Measurements from ENCODE around the gene PTCRA. TPM values are rescaled to one million over a fixed set of nuclear protein-coding genes. Genes with fewer than 3 reads are reported as not detected.
A peak's percentile ranks its signal among the peaks of the same experiment; 100 is the strongest.

Gene PTCRA
- total and polyA plus RNA-seq, 2 donors = 13.4 to 145 TPM

DNA sequence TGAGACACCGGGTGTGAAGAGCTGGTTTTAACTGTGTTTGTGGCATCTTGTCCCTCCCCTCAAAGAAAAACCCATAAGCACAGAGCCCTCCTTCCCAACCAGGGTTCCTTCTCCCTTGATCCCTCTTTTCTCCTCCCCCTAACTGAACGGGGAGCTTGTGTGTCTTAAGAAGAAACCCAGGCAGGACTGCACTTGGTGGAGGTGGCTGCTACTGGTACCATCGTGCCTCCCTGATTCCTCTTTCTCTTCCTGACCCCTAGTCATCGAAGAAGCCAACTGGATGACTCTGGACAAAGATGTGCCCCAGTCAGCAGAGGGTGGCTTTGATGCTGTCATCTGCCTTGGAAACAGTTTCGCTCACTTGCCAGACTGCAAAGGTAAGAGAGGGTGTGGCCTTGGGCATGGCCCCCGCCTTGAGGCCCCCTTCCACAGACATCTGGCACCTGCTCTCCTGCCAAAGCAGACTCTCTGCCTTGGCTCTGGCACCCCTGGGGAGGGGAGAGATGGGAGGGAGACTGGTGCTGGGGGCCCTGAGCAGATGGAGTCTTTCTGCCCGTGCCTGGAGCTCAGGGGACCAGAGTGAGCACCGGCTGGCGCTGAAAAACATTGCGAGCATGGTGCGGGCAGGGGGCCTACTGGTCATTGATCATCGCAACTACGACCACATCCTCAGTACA is 46.8 kb downstream of the PTCRA start:
- Histone ChIP-seq H3K36me3 (ENCODE audit: control insufficient read depth in 2 of 2, insufficient read depth in 2 of 2, low read length in 1 of 2) (peaks cover 47 to 52% of the 10 kb centered on the region in 2 donors), H3K9me3 (ENCODE audit: control insufficient read depth in 2 of 2, insufficient read depth in 1 of 2, low read length in 1 of 2) (peaks cover 0 to 4% of the 10 kb centered on the region in 2 donors), H3K4me1 (ENCODE audit: control insufficient read depth in 2 of 2, insufficient read depth in 2 of 2, low read length in 2 of 2) (peaks cover 14 to 52% of the 10 kb centered on the region in 2 donors), H3K4me3 (ENCODE audit: low read length in 2 of 2) (no peak overlapping the region), H3K27me3 (ENCODE audit: control insufficient read depth in 2 of 2, insufficient read depth in 1 of 2, low read length in 1 of 2) (peaks cover 0 to 14% of the 10 kb centered on the region in 2 donors), H3K27ac (ENCODE audit: low read depth in 1 of 2, low read length in 1 of 2) (peak overlapping the region in 1 of 2 donors; percentile 74)
- DNase-seq (ENCODE audit: low read depth in 6 of 9, low spot score in 9 of 9) = peak in 5 of 9 donors; percentile 47 to 85 (median 69)
- 86% methylated on average over 13 of the region's 13 CpGs for WGBS

GRCh38 chr6:42963179-42963854 is 47.5 kb downstream of the PTCRA start:
- Histone ChIP-seq H3K27ac (ENCODE audit: low read depth in 1 of 2, low read length in 1 of 2) (peak overlapping the region in 1 of 2 donors; percentile 74), H3K9me3 (ENCODE audit: control insufficient read depth in 2 of 2, insufficient read depth in 1 of 2, low read length in 1 of 2) (peaks cover 0 to 4% of the 10 kb centered on the region in 2 donors), H3K4me3 (ENCODE audit: low read length in 2 of 2) (no peak overlapping the region), H3K4me1 (ENCODE audit: control insufficient read depth in 2 of 2, insufficient read depth in 2 of 2, low read length in 2 of 2) (peaks cover 14 to 52% of the 10 kb centered on the region in 2 donors), H3K36me3 (ENCODE audit: control insufficient read depth in 2 of 2, insufficient read depth in 2 of 2, low read length in 1 of 2) (peaks cover 51 to 56% of the 10 kb centered on the region in 2 donors), H3K27me3 (ENCODE audit: control insufficient read depth in 2 of 2, insufficient read depth in 1 of 2, low read length in 1 of 2) (peaks cover 0 to 14% of the 10 kb centered on the region in 2 donors)
- no peak for DNase-seq (ENCODE audit: low read depth in 6 of 9, low spot score in 9 of 9)
- WGBS = 96% methylated on average over 12 of the region's 12 CpGs

- Histone ChIP-seq H3K9me3 (ENCODE audit: control insufficient read depth in 2 of 2, insufficient read depth in 1 of 2, low read length in 1 of 2) (peaks cover 0 to 4% of the 10 kb centered on the region in 2 donors), H3K27me3 (ENCODE audit: control insufficient read depth in 2 of 2, insufficient read depth in 1 of 2, low read length in 1 of 2) (peaks cover 0 to 14% of the 10 kb centered on the region in 2 donors), H3K36me3 (ENCODE audit: control insufficient read depth in 2 of 2, insufficient read depth in 2 of 2, low read length in 1 of 2) (peaks cover 58 to 63% of the 10 kb centered on the region in 2 donors), H3K4me3 (ENCODE audit: low read length in 2 of 2) (no peak overlapping the region), H3K27ac (ENCODE audit: low read depth in 1 of 2, low read length in 1 of 2) (peak overlapping the region in 1 of 2 donors; percentile 74), H3K4me1 (ENCODE audit: control insufficient read depth in 2 of 2, insufficient read depth in 2 of 2, low read length in 2 of 2) (peaks cover 14 to 52% of the 10 kb centered on the region in 2 donors)
- peak in 3 of 9 donors; percentile 43 to 72 (median 69) for DNase-seq (ENCODE audit: low read depth in 6 of 9, low spot score in 9 of 9)
- WGBS = 98% methylated on average over 9 of the region's 9 CpGs
Observed at GRCh38 chr6:42963855-42964605, 48.2 kb downstream of the PTCRA start.

- Histone ChIP-seq H3K9me3 (ENCODE audit: control insufficient read depth in 2 of 2, insufficient read depth in 1 of 2, low read length in 1 of 2) (peaks cover 0 to 2% of the 10 kb centered on the region in 2 donors), H3K27me3 (ENCODE audit: control insufficient read depth in 2 of 2, insufficient read depth in 1 of 2, low read length in 1 of 2) (no peaks in the 10 kb centered on the region), H3K36me3 (ENCODE audit: control insufficient read depth in 2 of 2, insufficient read depth in 2 of 2, low read length in 1 of 2) (peaks cover 64 to 88% of the 10 kb centered on the region in 2 donors), H3K4me3 (ENCODE audit: low read length in 2 of 2) (no peak overlapping the region), H3K27ac (ENCODE audit: low read depth in 1 of 2, low read length in 1 of 2) (no peak overlapping the region), H3K4me1 (ENCODE audit: control insufficient read depth in 2 of 2, insufficient read depth in 2 of 2, low read length in 2 of 2) (peaks cover 11 to 34% of the 10 kb centered on the region in 2 donors)
- WGBS = 91% methylated on average over 7 of the region's 7 CpGs
- DNase-seq (ENCODE audit: low read depth in 6 of 9, low spot score in 9 of 9) = no peak
Observed at GRCh38 chr6:42966571-42966970, 50.7 kb downstream of the PTCRA start.

- Histone ChIP-seq H3K9me3 (ENCODE audit: control insufficient read depth in 2 of 2, insufficient read depth in 1 of 2, low read length in 1 of 2) (peaks cover 0 to 2% of the 10 kb centered on the region in 2 donors), H3K27me3 (ENCODE audit: control insufficient read depth in 2 of 2, insufficient read depth in 1 of 2, low read length in 1 of 2) (no peaks in the 10 kb centered on the region), H3K27ac (ENCODE audit: low read depth in 1 of 2, low read length in 1 of 2) (no peak overlapping the region), H3K36me3 (ENCODE audit: control insufficient read depth in 2 of 2, insufficient read depth in 2 of 2, low read length in 1 of 2) (peaks cover 64 to 89% of the 10 kb centered on the region in 2 donors), H3K4me3 (ENCODE audit: low read length in 2 of 2) (no peak overlapping the region), H3K4me1 (ENCODE audit: control insufficient read depth in 2 of 2, insufficient read depth in 2 of 2, low read length in 2 of 2) (peaks cover 11 to 27% of the 10 kb centered on the region in 2 donors)
- DNase-seq (ENCODE audit: low read depth in 6 of 9, low spot score in 9 of 9) = no peak
- WGBS = 98% methylated on average over 11 of the region's 11 CpGs
Observed at GRCh38 chr6:42967228-42967627, 51.4 kb downstream of the PTCRA start.

DNA sequence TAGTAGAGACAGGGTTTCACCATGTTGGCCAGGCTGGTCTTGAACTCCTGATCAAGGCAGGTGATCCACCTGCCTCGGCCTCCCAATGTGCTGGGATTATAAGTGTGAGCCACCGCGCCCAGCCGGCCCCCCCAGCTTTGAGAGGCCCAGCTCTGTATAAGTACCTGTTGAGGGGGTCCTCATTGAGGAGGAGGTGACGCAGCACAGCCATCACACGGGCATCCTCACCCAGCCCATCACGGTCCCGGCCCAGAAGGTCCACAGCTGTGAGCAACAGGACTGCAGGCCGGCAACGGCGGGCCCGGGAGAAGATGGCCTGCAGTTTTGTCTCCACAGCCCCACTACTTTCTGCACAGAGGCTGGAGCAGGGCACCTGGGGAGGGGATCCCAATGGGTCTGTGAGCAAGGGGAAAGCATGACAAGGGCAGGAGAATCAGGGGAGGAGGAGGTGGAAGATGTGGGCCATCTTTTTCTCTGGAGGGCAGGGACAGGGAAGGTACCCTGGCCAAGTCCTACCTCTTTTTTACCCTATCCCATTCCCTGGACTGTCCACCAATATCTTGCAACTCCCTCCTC is 52.4 kb downstream of the PTCRA start:
- Histone ChIP-seq H3K4me1 (ENCODE audit: control insufficient read depth in 2 of 2, insufficient read depth in 2 of 2, low read length in 2 of 2) (peaks cover 8 to 17% of the 10 kb centered on the region in 2 donors), H3K36me3 (ENCODE audit: control insufficient read depth in 2 of 2, insufficient read depth in 2 of 2, low read length in 1 of 2) (peaks cover 56 to 84% of the 10 kb centered on the region in 2 donors), H3K27me3 (ENCODE audit: control insufficient read depth in 2 of 2, insufficient read depth in 1 of 2, low read length in 1 of 2) (no peaks in the 10 kb centered on the region), H3K9me3 (ENCODE audit: control insufficient read depth in 2 of 2, insufficient read depth in 1 of 2, low read length in 1 of 2) (peaks cover 0 to 2% of the 10 kb centered on the region in 2 donors), H3K27ac (ENCODE audit: low read depth in 1 of 2, low read length in 1 of 2) (peak overlapping the region in 1 of 2 donors; percentile 37), H3K4me3 (ENCODE audit: low read length in 2 of 2) (no peak overlapping the region)
- DNase-seq (ENCODE audit: low read depth in 6 of 9, low spot score in 9 of 9) = no peak
- 99% methylated on average over 12 of the region's 12 CpGs for WGBS

DNA sequence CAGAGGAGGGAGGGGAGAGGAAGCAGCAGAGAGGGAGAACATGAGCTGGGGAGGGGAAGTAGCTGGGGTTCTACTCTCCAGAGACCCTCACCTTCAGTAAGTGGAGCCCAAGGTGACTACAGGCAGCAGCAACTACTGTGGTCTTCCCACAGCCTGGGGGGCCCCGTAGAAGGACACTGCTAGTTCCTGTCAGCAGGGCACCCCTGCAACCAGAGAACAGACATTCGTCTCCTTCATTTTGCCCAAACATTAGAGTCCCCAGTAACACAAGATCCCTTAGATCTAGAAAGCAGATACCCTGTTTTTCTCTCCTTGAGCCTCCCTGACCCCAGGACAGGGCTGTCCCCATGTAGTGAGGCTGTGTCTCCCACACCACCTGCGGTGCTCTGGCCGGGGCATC is 52.9 kb downstream of the PTCRA start:
- no peak overlapping the region for H3K4me3 ChIP-seq (ENCODE audit: low read length in 2 of 2)
- WGBS = 83% methylated on average over 4 of the region's 4 CpGs
- H3K36me3 ChIP-seq (ENCODE audit: control insufficient read depth in 2 of 2, insufficient read depth in 2 of 2, low read length in 1 of 2) = peaks cover 53 to 86% of the 10 kb centered on the region in 2 donors
- H3K9me3 ChIP-seq (ENCODE audit: control insufficient read depth in 2 of 2, insufficient read depth in 1 of 2, low read length in 1 of 2) = peaks cover 0 to 2% of the 10 kb centered on the region in 2 donors
- no peaks in the 10 kb centered on the region for H3K27me3 ChIP-seq (ENCODE audit: control insufficient read depth in 2 of 2, insufficient read depth in 1 of 2, low read length in 1 of 2)
- peaks cover 4 to 12% of the 10 kb centered on the region in 2 donors for H3K4me1 ChIP-seq (ENCODE audit: control insufficient read depth in 2 of 2, insufficient read depth in 2 of 2, low read length in 2 of 2)
- peak overlapping the region in 1 of 2 donors; percentile 37 for H3K27ac ChIP-seq (ENCODE audit: low read depth in 1 of 2, low read length in 1 of 2)
- no peak for DNase-seq (ENCODE audit: low read depth in 6 of 9, low spot score in 9 of 9)

DNA sequence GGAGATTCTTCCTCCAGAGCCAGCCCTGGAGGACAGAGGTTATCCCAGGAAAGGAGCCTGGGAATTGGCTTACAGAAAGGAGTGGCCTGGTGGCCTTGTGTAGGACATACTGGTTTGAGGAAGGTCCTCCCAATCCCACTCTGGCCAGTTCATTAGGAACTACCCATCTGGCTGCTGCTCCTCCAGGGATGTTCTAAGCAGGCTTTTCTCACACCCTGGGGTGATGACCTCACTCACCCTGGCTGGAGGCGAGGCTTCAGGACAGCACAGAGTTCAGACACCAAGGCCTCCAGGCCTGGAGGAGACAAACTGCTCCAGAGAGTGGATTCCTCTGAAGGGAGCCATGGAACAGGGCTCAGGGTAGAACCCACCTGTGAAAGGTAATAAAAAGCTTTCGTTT is 53.6 kb downstream of the PTCRA start:
- Histone ChIP-seq H3K4me1 (ENCODE audit: control insufficient read depth in 2 of 2, insufficient read depth in 2 of 2, low read length in 2 of 2) (peaks cover 0 to 5% of the 10 kb centered on the region in 2 donors), H3K27ac (ENCODE audit: low read depth in 1 of 2, low read length in 1 of 2) (no peak overlapping the region), H3K36me3 (ENCODE audit: control insufficient read depth in 2 of 2, insufficient read depth in 2 of 2, low read length in 1 of 2) (peaks cover 51 to 85% of the 10 kb centered on the region in 2 donors), H3K9me3 (ENCODE audit: control insufficient read depth in 2 of 2, insufficient read depth in 1 of 2, low read length in 1 of 2) (peaks cover 0 to 2% of the 10 kb centered on the region in 2 donors), H3K27me3 (ENCODE audit: control insufficient read depth in 2 of 2, insufficient read depth in 1 of 2, low read length in 1 of 2) (no peaks in the 10 kb centered on the region), H3K4me3 (ENCODE audit: low read length in 2 of 2) (no peak overlapping the region)
- no peak for DNase-seq (ENCODE audit: low read depth in 6 of 9, low spot score in 9 of 9)
- WGBS = 98% methylated on average over 2 of the region's 2 CpGs

Data from thymus (tissue), 11 donors.